ENCODE data around the gene MYPN. TPM values are rescaled to one million over a fixed set of nuclear protein-coding genes. Genes with fewer than 3 reads are reported as not detected.
A peak's percentile ranks its signal among the peaks of the same experiment; 100 is the strongest.
"Not testable (repeated sequence)": the region's sequence is repeated elsewhere in the genome, so short reads cannot be mapped to it uniquely, and the experiment has no call there.

MYPN gene
- total RNA-seq, 1 donor from 2014 or later: 124 TPM

DNA sequence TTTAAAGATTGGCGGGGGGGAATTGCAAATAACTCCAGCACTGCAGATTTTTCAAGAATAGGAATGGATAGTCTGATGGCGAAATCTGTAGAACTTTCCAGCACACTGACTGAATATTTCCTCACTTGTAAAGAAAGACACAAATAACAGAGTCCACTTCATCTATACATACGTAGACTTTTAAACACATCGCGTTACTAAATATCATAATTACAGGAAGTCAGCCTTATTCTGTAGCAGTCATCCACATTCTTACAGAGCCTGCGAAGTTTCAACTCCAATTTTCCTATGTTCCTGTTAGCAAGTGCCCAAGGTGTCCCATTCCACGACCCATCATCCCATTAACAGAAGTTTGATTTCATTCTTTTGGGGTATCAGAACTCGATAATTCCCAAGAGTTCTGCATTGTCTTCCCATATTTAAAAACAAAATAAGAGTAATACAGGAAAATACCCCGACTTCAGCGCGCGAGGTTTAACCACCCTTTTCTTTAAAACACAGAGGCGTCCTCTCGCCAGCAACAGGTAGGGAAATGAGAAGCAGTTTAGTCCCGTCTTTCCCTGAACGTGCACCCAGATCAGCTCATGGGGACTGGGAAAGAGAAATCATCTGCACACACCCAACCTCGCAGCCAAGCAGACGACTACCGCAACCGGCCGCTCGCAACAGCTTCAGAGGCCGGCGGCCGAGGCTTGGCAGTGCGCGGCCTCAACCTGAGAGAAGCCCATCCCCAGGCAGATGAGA lies 35.1 kb upstream of the MYPN start:
- Histone ChIP-seq H3K36me3 (peaks cover 8% of the 10 kb centered on the region), H3K27me3 (ENCODE audit: low read depth) (no peaks in the 10 kb centered on the region), H3K9me3 (replicated peaks) (no peaks in the 10 kb centered on the region), H3K4me1 (peaks cover 50% of the 10 kb centered on the region), H3K4me3 (peak overlapping the region; percentile 96), H3K27ac (replicated peaks) (peak overlapping the region; percentile 99)
- TF ChIP-seq, protein P1, sequence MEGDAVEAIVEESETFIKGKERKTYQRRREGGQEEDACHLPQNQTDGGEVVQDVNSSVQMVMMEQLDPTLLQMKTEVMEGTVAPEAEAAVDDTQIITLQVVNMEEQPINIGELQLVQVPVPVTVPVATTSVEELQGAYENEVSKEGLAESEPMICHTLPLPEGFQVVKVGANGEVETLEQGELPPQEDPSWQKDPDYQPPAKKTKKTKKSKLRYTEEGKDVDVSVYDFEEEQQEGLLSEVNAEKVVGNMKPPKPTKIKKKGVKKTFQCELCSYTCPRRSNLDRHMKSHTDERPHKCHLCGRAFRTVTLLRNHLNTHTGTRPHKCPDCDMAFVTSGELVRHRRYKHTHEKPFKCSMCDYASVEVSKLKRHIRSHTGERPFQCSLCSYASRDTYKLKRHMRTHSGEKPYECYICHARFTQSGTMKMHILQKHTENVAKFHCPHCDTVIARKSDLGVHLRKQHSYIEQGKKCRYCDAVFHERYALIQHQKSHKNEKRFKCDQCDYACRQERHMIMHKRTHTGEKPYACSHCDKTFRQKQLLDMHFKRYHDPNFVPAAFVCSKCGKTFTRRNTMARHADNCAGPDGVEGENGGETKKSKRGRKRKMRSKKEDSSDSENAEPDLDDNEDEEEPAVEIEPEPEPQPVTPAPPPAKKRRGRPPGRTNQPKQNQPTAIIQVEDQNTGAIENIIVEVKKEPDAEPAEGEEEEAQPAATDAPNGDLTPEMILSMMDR (IDR thresholded peaks at IDR 0.05; ENCODE audit: borderline replicate concordance): no peak
- intact Hi-C loops (cut with micrococcal nuclease): no loop called here
- DNase-seq: no peak

DNA sequence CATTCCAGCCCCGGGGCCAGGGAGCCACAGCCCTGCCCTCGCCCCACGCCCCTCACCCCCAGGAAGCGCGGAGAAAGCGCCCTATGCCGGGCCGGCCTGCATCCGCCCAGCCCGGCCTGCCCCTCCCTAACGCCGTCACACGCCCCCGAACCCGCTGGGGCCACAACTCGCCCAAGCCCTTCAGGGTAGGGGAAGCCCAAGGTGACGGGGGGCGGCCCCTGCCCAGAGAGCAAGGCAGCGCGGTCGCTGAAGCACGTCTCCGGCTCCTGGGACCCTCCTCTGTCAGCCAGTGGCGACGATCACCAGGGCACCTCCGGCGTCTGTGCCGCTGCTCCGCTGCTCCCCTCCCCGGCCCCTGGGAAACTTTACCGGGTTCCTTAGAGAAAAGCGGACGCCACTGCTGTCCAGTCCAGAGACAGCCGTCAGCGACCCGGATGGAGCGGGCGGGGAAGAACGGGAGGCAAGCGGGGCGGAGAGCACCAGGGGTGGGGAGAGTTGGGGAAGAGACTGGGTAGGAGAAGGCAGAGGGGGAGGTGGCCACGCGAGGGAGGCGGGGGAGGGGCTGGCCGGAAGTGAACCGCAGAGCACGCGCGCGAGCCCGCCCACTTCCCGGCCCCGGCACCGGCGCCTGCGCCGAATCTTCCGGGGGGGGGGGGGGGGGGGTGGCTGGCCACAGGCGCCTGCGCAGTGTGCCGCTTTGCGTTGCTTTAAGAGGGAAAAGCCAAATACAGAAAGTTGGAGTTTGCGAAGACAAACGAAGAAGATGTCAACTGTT lies 34.3 kb upstream of the MYPN start, which contains the start of gene HERC4:
Gene HERC4, minus strand, starts transcription at position 509 of the 775 bp plus-strand sequence. CDS start 2,175 bp downstream, outside the sequence.
- H3K4me3 ChIP-seq: peak within 1 kb of the TSS; percentile 96
- H3K36me3 ChIP-seq: no peaks in the 10 kb centered on the region
- H3K27me3 ChIP-seq (ENCODE audit: low read depth): no peaks in the 10 kb centered on the region
- H3K4me1 ChIP-seq: peaks cover 50% of the 10 kb centered on the region
- intact Hi-C loops (cut with micrococcal nuclease): no loop called here
- peak within 1 kb of the TSS; percentile 99 for H3K27ac ChIP-seq (replicated peaks)
- peak; percentile 97 for DNase-seq
- H3K9me3 ChIP-seq (replicated peaks): no peaks in the 10 kb centered on the region
- TF ChIP-seq, protein P1 (IDR thresholded peaks at IDR 0.05; ENCODE audit: borderline replicate concordance): no peak

DNA sequence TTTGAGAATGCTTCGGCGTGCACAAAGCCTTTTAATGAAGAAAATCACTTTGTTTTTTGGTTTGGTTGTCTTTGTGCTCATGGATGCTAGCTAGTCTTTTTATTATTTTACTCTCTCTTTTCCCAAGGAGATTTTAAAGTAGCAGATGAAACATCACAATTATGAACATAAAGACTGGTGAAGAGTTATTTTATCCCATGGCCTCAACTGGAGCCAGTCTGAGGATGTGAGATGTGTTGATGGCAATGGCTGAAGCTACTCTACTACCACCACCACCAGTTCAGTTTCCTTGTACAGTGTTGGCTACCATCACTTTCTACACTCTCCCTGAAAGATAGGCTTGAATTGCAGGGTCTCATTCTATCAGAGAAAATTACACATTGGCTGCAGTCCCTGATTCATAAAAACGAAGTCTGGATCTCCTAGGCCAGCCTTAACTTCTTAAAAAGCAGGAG lies 33.7 kb upstream of the MYPN start:
- Histone ChIP-seq H3K9me3 (replicated peaks) (no peaks in the 10 kb centered on the region), H3K4me1 (peaks cover 50% of the 10 kb centered on the region), H3K27me3 (ENCODE audit: low read depth) (no peaks in the 10 kb centered on the region), H3K4me3 (peak overlapping the region; percentile 96), H3K36me3 (no peaks in the 10 kb centered on the region), H3K27ac (replicated peaks) (peak overlapping the region; percentile 99)
- no peak for DNase-seq
- TF ChIP-seq, protein P1 (IDR thresholded peaks at IDR 0.05; ENCODE audit: borderline replicate concordance): no peak
- intact Hi-C loops (cut with micrococcal nuclease): no loop called here

DNA sequence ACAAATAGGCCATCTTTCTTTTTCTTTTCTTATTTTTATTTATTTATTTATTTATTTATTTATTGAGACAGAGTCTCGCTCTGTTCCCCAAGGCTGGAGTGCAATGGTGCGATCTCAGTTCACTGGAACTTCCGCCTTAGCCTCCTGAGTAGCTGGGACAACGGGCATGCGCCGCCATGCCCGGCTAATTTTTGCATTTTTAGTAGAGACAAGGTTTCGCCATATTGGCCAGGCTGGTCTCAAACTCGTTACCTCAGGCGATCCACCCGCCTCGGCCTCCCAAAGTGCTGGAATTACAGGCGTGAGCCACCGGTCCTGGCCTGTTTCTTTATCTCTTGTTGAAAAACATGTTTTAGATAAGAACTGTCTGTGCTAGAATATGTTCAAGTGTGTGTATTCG lies 33.2 kb upstream of the MYPN start:
- H3K4me1 ChIP-seq: peaks cover 45% of the 10 kb centered on the region
- H3K9me3 ChIP-seq (replicated peaks); H3K27me3 ChIP-seq (ENCODE audit: low read depth); intact Hi-C loops (cut with micrococcal nuclease); H3K36me3 ChIP-seq; DNase-seq; H3K27ac ChIP-seq (replicated peaks); H3K4me3 ChIP-seq: not testable (repeated sequence)

DNA sequence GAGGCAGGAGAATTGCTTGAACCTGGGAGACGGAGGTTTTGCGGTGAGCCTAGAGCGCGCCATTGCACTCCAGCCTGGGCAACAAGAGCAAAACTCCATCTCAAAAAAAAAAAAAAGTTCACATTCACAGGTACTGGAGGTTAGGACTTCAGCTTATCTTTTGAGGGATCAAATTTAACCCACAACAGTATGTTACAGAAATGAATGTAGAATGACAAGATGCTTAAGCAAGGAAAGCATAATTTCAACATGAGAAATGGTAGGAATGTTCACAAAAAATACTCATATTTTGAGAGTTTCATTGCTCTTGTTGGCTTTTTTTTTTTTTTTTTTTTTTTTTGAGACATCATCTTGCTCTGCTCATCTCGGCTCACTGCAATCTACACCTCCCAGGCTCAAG lies 32.3 kb upstream of the MYPN start:
- Histone ChIP-seq H3K36me3 (no peaks in the 10 kb centered on the region), H3K9me3 (replicated peaks) (no peaks in the 10 kb centered on the region), H3K27ac (replicated peaks) (no peak overlapping the region), H3K4me3 (no peak overlapping the region), H3K4me1 (peaks cover 35% of the 10 kb centered on the region), H3K27me3 (ENCODE audit: low read depth) (no peaks in the 10 kb centered on the region)
- TF ChIP-seq, protein P1 (IDR thresholded peaks at IDR 0.05; ENCODE audit: borderline replicate concordance): no peak
- intact Hi-C loops (cut with micrococcal nuclease): no loop called here
- DNase-seq: no peak
